Measurements from ENCODE around the gene NLGN3.

NLGN3 gene

GRCh38 chrX:71212536-71212935 lies 67.9 kb downstream of the NLGN3 start:
- TF ChIP-seq CTCF (IDR thresholded peaks at IDR 0.05): no peak
- Histone ChIP-seq H3K4me3 (no peak overlapping the region), H3K27ac (no peak overlapping the region)
- no peak for DNase-seq (ENCODE audit: low spot score)

GRCh38 chrX:71214152-71214551 lies 69.5 kb downstream of the NLGN3 start:
- DNase-seq (ENCODE audit: low spot score): no peak
- no peak overlapping the region for H3K4me3 ChIP-seq
- no peak for TF ChIP-seq CTCF (IDR thresholded peaks at IDR 0.05)
- no peak overlapping the region for H3K27ac ChIP-seq

- Histone ChIP-seq H3K27ac (no peak overlapping the region), H3K4me3 (no peak overlapping the region)
- no peak for TF ChIP-seq CTCF (IDR thresholded peaks at IDR 0.05)
- no peak for DNase-seq (ENCODE audit: low spot score)
These were observed 70.1 kb downstream of the NLGN3 start for GRCh38 chrX:71214604-71215337.

- H3K27ac ChIP-seq: no peak overlapping the region
- no peak for DNase-seq (ENCODE audit: low spot score)
- no peak overlapping the region for H3K4me3 ChIP-seq
These were observed 70.8 kb downstream of the NLGN3 start for GRCh38 chrX:71215338-71215912.

GRCh38 chrX:71216485-71216884 lies 71.8 kb downstream of the NLGN3 start:
- DNase-seq (ENCODE audit: low spot score): no peak
- H3K4me3 ChIP-seq: no peak overlapping the region
- no peak for TF ChIP-seq CTCF (IDR thresholded peaks at IDR 0.05)
- H3K27ac ChIP-seq: no peak overlapping the region

More at GRCh38 chrX:71215338-71215912, 70.8 kb downstream of the NLGN3 start:
- no peak for TF ChIP-seq CTCF (IDR thresholded peaks at IDR 0.05)

GRCh38 chrX:71217298-71217697 lies 72.7 kb downstream of the NLGN3 start:
- Histone ChIP-seq H3K4me3 (no peak overlapping the region), H3K27ac (no peak overlapping the region)
- no peak for TF ChIP-seq CTCF (IDR thresholded peaks at IDR 0.05)
- no peak for DNase-seq (ENCODE audit: low spot score)

All from coronary artery (tissue), 2 donors.